ENCODE results near the gene MALSU1.

Gene MALSU1

DNA sequence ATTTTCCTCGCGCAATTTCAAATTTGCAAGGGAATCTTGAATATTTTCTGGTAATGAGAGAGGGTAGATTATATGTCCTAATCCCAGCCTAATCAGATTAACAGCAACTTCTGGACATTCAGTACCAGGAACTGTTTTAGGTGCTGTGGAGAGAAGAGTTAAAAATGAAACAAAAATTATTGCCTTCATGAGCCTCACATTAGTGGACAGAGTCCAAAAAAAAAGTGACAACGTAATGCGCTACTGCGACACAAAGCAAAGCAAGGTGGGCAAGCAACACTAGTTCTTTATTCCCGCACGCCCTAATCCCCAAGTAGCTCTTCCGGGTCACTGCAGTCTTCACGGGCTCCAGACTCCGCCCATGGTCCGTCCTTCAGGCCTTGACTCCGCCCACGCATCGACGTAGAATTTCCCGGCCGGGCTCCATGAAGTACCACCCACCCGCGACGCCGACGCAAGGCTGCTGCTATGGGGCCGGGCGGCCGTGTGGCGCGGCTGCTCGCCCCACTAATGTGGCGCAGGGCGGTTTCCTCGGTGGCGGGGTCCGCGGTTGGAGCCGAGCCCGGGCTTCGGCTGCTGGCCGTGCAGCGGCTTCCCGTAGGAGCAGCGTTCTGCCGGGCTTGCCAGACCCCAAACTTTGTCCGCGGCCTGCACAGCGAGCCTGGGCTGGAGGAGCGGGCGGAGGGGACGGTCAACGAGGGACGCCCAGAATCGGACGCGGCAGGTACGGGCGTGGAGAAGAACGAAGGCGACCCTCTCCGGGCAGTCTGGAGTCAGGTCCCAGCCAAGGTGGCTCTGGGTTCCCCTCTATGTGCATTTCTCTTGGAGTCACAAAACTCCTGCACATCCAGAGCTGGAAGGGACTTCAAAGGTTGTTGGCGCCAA lies at the start of gene MALSU1:
Gene MALSU1, plus strand, starts transcription at position 455 of the 885 bp plus-strand sequence. Its CDS starts 14 bp downstream, at position 469.
- DNase-seq, result peak; percentile 97

DNA sequence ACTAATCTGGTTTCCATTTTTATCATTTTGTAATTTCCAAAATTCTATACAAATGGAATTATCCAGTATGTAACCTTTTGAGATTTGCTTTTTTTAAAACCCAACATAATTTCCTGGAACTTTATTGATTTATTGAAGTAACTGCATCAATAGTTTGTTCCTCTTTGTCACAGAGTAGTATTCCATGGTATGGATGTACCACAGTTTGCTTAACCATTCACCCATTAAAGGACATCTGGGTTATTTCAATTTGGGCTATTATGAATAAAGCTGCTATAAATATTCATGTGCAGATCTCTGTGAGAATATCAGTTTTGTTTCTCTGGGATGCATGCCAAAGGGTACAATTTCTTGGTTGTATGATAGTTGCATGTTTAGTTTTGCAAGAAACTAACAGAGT lies 49.7 kb upstream of the MALSU1 start:
- no peak for DNase-seq

DNA sequence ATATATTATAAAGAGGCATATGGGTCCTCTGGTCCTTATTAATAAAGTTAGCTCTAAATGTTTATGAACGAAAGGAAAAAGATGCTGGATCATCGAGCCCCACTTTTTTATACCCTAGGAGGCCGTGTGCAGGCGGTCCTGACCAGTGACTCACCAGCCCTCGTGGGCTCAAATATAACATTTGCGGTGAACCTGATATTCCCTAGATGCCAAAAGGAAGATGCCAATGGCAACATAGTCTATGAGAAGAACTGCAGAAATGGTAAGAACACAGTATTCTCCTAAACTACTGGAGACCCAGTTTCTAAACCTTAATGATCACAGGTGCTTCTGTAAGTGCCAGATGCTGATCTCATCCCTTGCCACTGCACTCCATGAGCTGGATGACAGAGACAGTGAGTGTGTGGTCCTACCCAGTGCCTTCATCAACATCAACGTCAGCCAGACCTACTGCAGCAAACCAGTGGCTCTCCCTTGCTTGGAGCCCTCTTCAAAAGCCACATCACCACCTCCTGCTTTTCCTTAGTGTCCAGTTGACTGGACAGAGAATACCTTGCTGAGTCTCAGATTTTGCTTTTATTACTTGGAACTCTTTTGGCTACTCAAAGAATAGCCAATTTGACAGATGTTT lies 45.0 kb upstream of the MALSU1 start:
- DNase-seq, result no peak

DNA sequence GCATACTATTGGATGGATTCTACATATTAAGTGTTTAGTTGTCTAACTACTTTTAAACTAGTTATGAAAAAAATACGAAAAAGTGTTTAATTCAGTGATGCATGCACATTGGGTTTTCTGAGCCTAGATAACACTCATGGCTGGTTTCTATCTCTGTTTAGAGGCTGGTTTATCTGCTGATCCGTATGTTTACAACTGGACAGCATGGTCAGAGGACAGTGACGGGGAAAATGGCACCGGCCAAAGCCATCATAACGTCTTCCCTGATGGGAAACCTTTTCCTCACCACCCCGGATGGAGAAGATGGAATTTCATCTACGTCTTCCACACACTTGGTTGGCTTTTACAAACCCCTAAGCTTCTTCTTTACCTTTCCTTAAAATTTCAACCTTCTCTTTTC lies 42.4 kb upstream of the MALSU1 start:
- DNase-seq, result no peak

DNA sequence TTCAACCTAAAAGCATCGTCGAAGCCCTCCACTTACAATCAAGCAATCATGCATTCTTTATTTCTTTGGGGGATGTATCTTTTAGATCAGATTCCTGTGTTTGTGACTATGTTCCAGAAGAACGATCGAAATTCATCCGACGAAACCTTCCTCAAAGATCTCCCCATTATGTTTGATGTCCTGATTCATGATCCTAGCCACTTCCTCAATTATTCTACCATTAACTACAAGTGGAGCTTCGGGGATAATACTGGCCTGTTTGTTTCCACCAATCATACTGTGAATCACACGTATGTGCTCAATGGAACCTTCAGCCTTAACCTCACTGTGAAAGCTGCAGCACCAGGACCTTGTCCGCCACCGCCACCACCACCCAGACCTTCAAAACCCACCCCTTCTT lies 38.8 kb upstream of the MALSU1 start:
- no peak for DNase-seq

DNA sequence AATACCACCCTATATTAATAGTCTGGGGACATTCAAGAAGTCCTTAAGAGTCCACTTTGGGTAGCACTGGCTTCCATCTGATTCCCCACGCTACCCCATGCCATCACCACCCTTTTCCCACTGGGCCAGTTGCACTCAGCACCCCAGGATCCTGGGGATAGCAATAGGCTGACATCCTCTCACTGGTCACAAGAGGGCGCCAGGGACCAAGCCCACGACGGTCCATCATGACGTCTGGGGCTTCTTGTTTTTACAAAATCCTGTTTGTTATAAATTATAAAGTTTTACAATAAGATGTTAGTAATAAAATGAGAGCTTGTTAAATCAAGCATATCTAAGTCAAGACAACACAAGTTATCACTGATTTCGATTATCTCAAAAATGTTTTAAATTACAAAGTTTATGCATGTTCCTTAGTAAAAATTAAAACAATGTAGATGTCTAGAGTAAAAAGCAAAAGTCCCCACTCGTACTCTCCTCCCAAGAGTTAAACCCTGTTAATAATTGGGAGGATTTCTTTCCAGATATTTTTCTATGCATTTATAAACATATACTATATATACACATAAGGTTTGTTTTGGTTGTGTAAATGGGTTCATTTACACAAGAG lies 37.2 kb upstream of the MALSU1 start:
- DNase-seq, result peak; percentile 34 to 47

DNA sequence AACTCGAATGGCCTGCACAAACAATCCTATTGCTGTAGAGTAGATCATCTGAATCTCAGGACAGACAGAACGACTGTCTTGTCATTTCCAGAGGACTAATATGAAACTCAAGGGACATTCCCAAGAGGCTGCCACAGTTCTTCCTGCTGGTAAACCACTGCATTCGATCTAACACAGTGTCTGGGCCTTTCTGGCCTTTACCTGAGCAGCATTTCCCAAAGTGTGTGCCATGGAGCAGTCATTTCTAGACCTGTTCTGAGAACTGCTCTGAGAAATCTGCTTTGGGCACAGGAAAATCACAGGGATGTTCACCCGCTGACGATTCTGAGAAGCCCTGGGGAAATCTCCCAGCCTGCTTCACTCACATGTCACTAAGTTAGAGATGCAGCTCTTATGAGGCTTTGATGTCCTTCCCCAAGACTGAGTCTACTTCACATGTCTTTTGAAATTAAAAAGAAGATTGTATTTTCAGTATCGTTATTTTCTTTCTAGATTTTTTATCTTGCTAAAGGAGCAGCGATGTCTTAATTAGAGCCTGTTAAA lies 34.2 kb upstream of the MALSU1 start:
- no peak for DNase-seq

DNA sequence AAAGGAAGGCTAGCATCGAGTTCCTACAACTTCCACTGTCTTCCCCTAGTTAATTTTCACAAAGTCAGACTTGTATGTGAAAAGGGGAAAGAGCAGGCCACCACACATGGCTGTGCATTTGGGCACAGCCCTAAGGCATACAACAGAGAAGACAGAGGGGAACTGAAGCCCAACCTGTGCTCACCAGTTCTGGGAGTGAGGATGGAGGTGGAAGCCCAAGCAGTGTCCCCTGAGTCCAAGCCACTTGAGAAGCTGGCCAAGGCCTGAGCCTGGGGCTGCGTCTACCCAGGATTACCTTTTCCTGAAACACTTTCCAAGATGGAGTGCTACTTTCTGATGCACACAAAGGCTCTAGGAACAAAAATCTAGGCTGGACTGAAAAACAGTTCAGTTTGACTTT lies 32.2 kb upstream of the MALSU1 start:
- DNase-seq, result no peak

DNA sequence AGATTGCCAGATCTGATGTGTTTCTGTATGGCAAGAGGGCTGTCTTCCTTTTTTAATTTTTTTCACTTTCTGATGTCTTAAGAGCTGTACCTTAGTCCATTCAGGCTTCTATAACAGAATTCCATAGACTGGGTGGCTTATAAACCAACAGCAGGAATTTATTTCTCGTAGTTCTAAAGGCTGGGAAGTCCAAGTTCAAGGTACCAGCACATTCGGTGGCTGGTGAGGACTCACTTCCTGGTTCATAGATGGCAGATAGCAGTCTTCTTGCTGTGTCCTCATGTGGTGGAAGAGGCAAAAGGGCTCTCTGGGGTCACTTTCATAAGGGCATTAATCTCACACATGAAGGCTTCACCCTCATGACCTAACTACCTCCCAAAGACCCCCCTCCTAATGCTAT lies 31.8 kb upstream of the MALSU1 start:
- DNase-seq, result no peak

DNA sequence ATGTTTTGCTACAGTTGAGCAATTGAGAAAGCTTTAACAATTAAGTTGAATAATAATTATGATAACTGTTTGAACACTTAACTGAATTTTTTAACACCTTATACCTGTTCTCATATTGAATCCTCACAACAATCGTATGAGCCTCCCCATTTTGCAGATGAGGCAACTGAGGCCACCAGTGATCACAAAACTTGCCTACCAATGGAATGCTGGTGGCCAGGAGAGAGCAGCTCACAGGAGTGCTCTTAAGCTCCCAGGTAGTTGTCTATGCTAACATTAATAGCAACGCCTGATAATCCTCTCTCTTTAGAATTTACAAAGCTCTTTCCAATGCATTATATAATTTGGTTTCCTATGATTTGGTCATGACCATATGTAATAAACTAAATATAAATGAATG lies 31.0 kb upstream of the MALSU1 start:
- no peak for DNase-seq

DNA sequence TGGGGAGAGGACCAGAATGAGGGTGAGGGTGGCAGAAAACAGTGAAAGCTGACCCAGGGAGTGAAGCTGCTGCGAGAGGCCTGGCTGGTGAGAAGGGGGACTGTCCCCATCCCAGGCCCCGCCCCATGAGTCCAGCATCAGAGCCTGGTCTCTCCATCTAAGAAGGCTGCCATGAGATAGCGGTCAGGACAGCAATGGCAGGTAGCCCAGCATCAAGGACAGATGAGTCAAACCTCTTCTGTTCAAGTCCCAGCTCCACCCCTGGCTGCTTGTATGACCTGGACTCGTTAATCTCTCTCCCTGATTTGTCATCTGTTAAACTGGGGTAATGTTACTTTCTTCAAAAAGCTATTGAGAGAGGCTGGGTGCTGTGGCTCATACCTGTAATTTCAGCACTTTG lies 30.4 kb upstream of the MALSU1 start:
- no peak for DNase-seq

DNA sequence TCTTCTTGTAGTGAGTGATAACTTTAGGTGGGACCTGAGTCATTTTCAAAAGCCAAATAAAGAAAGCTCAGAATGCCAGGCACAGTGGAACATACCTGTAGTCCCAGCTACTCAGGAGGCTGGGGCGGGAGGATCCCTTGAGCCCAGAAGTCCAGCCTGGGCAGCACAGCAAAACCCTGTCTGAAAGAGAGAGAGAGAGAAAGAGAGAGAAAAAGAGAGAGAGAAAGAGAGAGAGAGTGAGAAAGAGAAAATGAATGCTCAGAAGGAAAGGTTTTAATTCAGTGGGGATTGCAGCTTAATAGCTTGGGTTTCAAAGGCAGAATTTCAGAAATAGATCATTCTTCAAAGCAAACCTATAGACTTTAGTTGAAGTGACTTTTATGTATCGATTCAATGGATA lies 26.9 kb upstream of the MALSU1 start:
- no peak for DNase-seq

DNA sequence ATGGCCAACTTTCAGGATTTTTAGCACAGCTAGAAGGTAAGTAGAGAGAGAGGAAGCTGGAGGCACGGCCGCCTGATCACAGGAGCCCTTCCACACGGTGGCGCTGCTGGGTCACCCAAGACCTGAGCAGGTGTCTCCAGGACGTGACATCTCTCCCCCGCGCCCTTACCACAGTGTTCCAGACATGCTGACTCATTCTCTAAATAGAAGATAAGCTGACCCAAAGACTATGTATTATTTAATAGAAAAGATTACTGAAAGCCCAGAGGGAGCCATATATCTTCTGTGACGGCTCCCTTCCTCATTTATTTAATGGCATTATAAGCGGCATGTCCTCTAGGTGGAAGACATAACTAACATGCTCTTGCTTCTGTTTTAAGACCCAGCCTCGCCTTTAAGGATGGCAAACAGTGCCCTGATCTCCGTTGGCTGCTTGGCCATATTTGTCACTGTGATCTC lies 26.0 kb upstream of the MALSU1 start:
- DNase-seq, result peak; percentile 91 to 93

DNA sequence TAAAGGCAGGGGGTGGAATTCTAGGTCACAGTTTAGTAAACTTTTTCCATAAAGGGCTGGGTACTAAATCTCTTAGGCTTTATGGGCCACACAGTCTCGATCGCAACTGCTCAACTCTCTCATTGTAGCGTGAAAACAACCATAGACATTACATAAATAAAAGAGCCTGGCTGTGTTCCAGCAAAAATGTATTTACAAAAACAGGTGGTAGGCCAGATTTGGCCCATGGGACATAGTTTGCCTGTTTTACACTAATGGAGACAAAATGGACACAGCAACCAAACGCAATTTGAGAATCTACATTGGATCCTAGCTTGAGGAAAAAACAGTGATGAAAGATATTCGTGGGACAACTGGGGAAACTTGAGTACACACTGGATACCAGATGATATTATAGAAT lies 23.2 kb upstream of the MALSU1 start:
- no peak for DNase-seq

DNA sequence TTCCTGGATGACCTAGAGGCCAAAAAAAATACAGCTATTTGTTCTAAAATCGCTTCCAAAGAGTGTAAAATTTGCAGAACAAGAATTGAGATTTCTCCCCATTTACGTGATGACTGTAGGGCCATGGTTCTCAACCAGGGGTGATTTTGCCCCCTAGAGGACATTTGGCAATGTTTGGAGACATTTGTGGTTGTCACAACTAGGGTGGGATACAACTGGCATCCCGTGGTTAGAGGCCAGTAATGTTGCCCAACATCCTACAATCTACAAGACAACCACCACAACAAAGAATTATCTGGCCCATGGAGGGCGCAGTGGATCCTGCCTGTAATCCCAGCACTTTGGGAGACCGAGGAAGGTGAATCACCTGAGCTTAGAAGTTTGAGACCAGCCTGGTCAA lies 22.8 kb upstream of the MALSU1 start:
- DNase-seq, result no peak

DNA sequence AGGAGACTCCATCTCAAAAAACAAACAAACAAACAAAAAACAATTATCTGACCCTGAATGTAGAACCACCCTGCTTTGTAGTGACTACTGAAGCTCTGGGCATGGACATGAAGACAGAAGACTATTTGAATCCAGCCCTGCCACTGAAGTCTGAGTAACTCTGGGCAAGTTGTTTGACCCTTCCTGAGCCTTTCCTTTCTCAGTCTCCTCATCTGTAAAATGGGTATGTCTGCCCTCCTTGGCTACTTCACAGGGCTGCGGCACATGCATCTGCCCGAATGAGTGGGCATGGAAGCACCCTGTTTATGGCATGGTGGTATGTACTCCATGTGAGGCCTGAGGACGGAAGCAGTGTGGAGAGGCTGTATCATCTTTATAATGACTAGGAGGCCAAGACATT lies 22.2 kb upstream of the MALSU1 start:
- no peak for DNase-seq

DNA sequence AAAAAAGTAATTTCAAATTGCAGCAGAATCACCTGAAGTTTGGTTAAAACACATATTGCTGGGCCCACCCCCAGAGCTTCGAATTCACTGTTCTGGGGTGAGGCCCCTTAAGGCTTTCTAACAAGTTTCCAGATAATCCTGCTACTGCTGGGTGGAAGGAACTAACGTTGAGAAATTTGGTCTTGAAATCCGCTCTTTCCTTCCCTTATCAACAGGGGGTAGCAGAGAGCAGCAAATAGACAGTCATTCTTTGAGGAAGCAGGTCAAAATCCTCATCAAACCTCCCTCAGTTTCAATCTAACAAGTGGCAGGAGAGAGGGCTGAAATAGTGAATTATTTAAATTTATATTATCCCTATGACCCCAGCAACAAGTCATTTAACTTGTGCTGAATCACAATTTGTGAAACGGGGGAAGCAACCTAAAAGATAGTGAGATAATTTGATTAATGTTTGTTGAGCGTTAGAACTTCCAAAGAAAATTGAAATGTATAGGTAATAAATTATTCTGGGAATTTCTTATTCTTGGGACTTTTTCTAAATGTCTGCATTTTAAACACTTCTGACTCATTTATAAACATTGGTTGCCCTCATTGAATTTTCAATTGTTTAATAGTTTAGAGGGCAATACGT lies 21.7 kb upstream of the MALSU1 start:
- no peak for DNase-seq

DNA sequence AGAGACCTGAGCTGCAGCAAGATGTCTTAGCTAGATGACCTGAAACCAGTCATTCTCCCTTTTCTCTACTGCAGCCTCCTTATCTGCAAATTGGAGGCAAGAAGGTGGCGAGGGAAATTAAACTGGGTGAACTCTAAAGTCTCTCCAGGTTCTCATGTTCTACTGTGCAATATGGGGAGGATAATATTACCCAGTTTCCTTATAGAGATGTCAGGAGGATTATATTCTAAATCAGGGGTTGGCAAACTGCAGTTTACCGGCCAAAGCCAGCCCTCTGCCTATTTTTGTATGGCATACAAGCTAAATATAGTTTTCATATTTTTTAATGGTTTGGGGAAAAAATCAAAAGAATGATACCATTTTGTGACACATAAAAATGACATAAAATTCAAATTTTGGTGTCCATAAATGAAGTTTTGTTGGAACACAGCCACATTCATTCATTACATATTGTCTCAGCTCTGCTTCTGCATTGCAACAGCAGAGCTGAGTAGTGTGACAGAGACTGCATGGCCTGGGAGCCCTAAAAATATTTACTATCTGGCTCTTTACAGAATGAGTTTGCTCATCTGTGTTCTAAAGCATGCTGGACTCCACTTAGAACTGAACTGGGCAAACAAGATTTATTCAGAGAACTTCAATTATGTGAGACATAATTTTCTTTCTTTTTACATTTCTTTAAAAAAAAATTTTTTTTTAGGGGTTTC lies 19.2 kb upstream of the MALSU1 start:
- no peak for DNase-seq

DNA sequence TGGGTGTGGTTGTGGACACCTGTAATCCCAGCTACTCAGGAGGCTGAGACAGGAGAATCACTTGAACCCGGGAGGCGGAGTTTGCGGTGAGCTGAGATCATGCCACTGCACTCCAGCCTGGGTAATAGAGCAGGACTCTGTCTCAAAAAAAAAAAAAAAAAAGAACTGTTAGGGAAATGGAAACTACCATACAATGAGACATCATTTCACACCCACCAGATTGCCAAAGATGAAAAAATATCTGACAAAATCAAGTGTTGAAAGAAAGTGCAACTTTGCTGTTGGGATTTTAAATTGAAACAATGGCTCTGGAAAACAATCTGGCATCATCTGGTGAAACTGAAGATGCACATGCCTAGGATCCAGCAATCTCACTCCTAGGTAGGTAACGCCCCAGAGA lies 16.1 kb upstream of the MALSU1 start:
- DNase-seq, result no peak

DNA sequence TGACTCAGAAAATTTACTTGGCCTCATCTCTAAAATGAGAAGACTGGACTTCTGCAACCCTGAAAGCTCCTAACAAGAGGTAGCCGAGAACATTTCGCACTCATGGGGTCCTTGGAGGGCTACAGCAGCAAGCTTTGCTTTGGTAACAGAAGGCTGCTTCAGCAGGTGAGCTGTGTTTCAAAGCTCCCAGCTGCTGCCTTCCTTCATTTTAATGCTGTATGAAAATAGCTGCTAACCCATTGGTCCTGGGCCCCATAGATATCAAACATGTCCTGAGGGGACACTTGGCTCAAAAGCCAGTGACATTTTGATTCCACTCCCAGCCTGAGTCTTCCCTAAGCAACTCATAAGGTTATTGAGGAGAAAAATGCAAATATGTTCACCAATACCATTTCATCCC lies 14.3 kb upstream of the MALSU1 start:
- DNase-seq, result no peak

DNA sequence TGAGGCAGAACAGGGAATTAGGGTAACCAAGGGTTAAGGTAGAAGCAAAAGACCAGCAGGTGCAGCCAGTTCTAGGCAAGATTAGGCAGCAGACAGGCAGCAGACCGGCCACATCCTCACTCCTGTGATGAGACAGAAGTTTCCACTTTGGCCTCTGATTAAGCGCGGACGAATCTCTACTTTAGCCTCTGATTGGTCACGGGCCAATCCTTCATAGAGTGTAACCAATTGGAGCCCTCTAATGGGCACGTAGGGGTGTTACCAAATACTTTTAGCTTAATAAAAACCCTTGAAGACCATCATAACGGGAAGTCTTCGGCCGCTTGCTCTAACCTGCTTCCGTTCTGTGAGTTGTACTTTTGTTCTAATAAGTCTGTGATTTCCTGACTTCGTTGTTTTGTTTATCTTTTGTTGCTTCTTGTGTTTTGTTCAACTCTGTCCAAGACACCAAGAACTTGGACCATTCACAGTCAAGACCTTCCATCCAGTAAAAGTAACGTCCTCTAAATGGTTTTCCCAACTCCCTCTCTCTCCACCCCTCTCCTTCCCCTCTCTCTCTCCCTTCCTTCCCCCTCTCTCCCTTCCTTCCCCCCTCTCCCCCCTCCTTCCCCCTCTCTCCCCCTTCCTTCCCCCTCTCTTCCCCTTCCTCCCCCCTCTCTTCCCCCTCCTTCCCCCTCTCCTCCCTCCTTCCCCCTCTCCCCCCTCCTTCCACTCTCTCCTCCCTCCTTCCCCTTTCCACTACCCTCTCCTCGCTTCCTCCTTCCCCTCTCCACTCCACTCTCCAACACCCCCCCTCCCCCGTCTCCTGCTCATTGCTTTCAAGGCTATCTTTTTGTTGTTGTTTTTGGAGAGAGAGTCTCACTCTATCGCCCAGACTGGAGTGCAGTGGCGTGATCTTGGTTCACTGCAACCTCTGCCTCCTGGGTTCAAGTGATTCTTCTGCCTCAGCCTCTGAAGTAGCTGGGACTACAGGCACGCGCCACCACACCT lies 13.2 kb upstream of the MALSU1 start:
- DNase-seq, result no peak
